Vagina (tissue), 2 donors: ENCODE data around the gene ZNF583.

Experiments
- CTCF ChIP-seq, 3 experiments: fragments of 450-650 bp in 2 of 3; fragments of 200-600 bp in 1 of 3; sonication (generic) in 1 of 3; IDR thresholded peaks; one replicate each; pipeline ENCODE4 v1.5.1; 2017 to 2019; ENCODE audit warnings: antibody characterized with exemption in 3 of 3, mild to moderate bottlenecking in 2 of 3, moderate library complexity in 2 of 3
- POLR2A ChIP-seq, 2 donors: fragments of 450-650 bp; IDR thresholded peaks; one replicate each; pipeline ENCODE4 v1.6.1; 2017; ENCODE audit warnings: antibody characterized with exemption in 2 of 2, mild to moderate bottlenecking in 2 of 2, moderate library complexity in 2 of 2
- POLR2AphosphoS5 ChIP-seq, 2 donors: sonication (generic); formaldehyde crosslinking; IDR thresholded peaks; one replicate each; pipeline ENCODE4 v1.9.0; 2017; ENCODE audit warnings: antibody characterized with exemption in 2 of 2, mild to moderate bottlenecking in 2 of 2, low read depth in 1 of 2; ENCODE audit not compliant: insufficient read depth in 1 of 2

GRCh38 chr19:56423985-56424353 lies 19.8 kb downstream of the ZNF583 start:
- TF ChIP-seq POLR2A (IDR thresholded peaks at IDR 0.05) (no peak), CTCF (IDR thresholded peaks at IDR 0.05) (no peak), POLR2AphosphoS5 (IDR thresholded peaks at IDR 0.05; ENCODE audit: insufficient read depth in 1 of 2, low read depth in 1 of 2) (no peak)
